Muscle of arm (tissue), 14 donors: ENCODE measurements around the gene TNS4. TPM values are rescaled to one million over a fixed set of nuclear protein-coding genes. Genes with fewer than 3 reads are reported as not detected.
"Not testable (repeated sequence)": the region's sequence is repeated elsewhere in the genome, so short reads cannot be mapped to it uniquely, and the experiment has no call there.

Experiments
- DNase-seq: peaks from one replicate; pipeline ENCODE4 v3.0.0-alpha.2; 2013
- long read RNA-seq, 11 donors: transcript quantifications; one replicate each; lab custom pipeline, GENCODE V29; 2026
- polyA plus RNA-seq, 12 donors: library from polyadenylated mRNA; unstranded; fragments of 120-200 nt; gene quantifications; one replicate each; pipeline ENCODE4 v1.2.1, GENCODE V29; 2013; ENCODE audit not compliant: insufficient read length in 12 of 12

TNS4 gene
- polyA plus RNA-seq, result 1 to 10 TPM in 3 of 12 donors, under 1 TPM in 4, not detected in 5; 0.04 to 6.8 (median 0.15) TPM
- long read RNA-seq, donor 1, result 0 reads
- long read RNA-seq, donor 2, result 0 reads
- long read RNA-seq, donor 3, result 0 reads
- long read RNA-seq, donor 4, result 0 reads
- long read RNA-seq, donor 5, result 0 reads
- long read RNA-seq, donor 6, result 0 reads
- long read RNA-seq, donor 7, result 0 reads
- long read RNA-seq, donor 8, result 0 reads
- long read RNA-seq, donor 9, result 0 reads
- long read RNA-seq, donor 10, result 0 reads
- long read RNA-seq, donor 11, result 0 reads

- DNase-seq, result no peak
These were observed at the start of gene TNS4 for GRCh38 chr17:40501499-40501911. Gene TNS4 (minus strand): TSS chr17:40501623. CDS start chr17:40496425, 5,198 bp downstream.

- no peak for DNase-seq
These were observed 49.2 kb upstream of the TNS4 start for GRCh38 chr17:40550608-40551007.

- DNase-seq, result no peak
These were observed 47.7 kb upstream of the TNS4 start for GRCh38 chr17:40548982-40549685.

- DNase-seq, result no peak
These were observed 47.1 kb upstream of the TNS4 start for GRCh38 chr17:40548491-40548981.

- DNase-seq, result no peak
These were observed 46.5 kb upstream of the TNS4 start for GRCh38 chr17:40547785-40548478.

- DNase-seq, result no peak
These were observed 45.8 kb upstream of the TNS4 start for GRCh38 chr17:40547079-40547784.

GRCh38 chr17:40546497-40546896 is 45.1 kb upstream of the TNS4 start:
- DNase-seq, result not testable (repeated sequence)

GRCh38 chr17:40545660-40546059 is 44.2 kb upstream of the TNS4 start:
- DNase-seq, result no peak

- DNase-seq, result peak; percentile 90
These were observed 41.4 kb upstream of the TNS4 start for GRCh38 chr17:40542558-40543411.

- DNase-seq, result peak; percentile 84
These were observed 40.6 kb upstream of the TNS4 start for GRCh38 chr17:40541873-40542557.

- no peak for DNase-seq
These were observed 39.8 kb upstream of the TNS4 start for GRCh38 chr17:40541060-40541872.

- DNase-seq, result no peak
These were observed 39.0 kb upstream of the TNS4 start for GRCh38 chr17:40540448-40540847.

GRCh38 chr17:40539711-40540411 is 38.4 kb upstream of the TNS4 start:
- DNase-seq, result no peak

GRCh38 chr17:40538936-40539705 is 37.7 kb upstream of the TNS4 start:
- no peak for DNase-seq

GRCh38 chr17:40538019-40538935 is 36.9 kb upstream of the TNS4 start:
- no peak for DNase-seq

- DNase-seq, result no peak
These were observed 35.1 kb upstream of the TNS4 start for GRCh38 chr17:40536295-40537171.
